Body of pancreas (tissue), 4 donors: ENCODE results near the gene MLXIP.
"Not testable (repeated sequence)": the region's sequence is repeated elsewhere in the genome, so short reads cannot be mapped to it uniquely, and the experiment has no call there.

ENCODE experiments used
- CTCF ChIP-seq, 7 experiments: fragments of 450-650 bp in 4 of 7; fragments of 200-600 bp in 3 of 7; sonication (generic) in 3 of 7; IDR thresholded peaks; one replicate each; pipeline ENCODE4 v1.5.1; 2016 to 2019; ENCODE audit warnings: antibody characterized with exemption in 7 of 7
- POLR2A ChIP-seq, 3 donors: fragments of 450-650 bp; IDR thresholded peaks; one replicate each; pipeline ENCODE4 v1.6.1; 2016; ENCODE audit warnings: antibody characterized with exemption in 3 of 3, mild to moderate bottlenecking in 2 of 3

- TF ChIP-seq CTCF, POLR2A (IDR thresholded peaks at IDR 0.05): not testable (repeated sequence)
Measured at GRCh38 chr12:122056406-122056805, 22.1 kb upstream of the MLXIP start.
